NB4 (cell line): ENCODE results near the gene CCK.

Experiments used
- CTCF ChIP-seq: IDR thresholded peaks from one replicate; pipeline ENCODE4 v1.5.1; 2012; ENCODE audit warnings: low read depth, low read length
- POLR2A ChIP-seq: IDR thresholded peaks from 2 replicates; pipeline ENCODE4 v1.6.1; 2011; ENCODE audit warnings: mild to moderate bottlenecking; ENCODE audit not compliant: insufficient read length; ENCODE audit errors: extremely low read depth

- TF ChIP-seq CTCF (no peak), POLR2A (no peak)
Observed at GRCh38 chr3:42226470-42227425, 39.2 kb downstream of the CCK start.
